Gastrocnemius medialis (tissue), 4 donors: ENCODE data around the gene SMIM28.
"Not testable (repeated sequence)": the region's sequence is repeated elsewhere in the genome, so short reads cannot be mapped to it uniquely, and the experiment has no call there.

Experiments
- POLR2A ChIP-seq, 2 donors: fragments of 450-650 bp; IDR thresholded peaks; one replicate each; pipeline ENCODE4 v1.6.1; 2017; ENCODE audit warnings: antibody characterized with exemption in 2 of 2, mild to moderate bottlenecking in 2 of 2, moderate library complexity in 2 of 2
- TF ChIP-seq, protein P1 (sequence below), 5 experiments: fragments of 450-650 bp in 3 of 5; fragments of 200-600 bp in 2 of 5; sonication (generic) in 2 of 5; IDR thresholded peaks in 4 of 5; conservative IDR thresholded peaks in 1 of 5; 1 replicate in 4 of 5; 2 replicates in 1 of 5; pipeline ENCODE4 v1.5.1; 2016 to 2019; ENCODE audit warnings: antibody characterized with exemption in 5 of 5, mild to moderate bottlenecking in 3 of 5, moderate library complexity in 3 of 5

DNA sequence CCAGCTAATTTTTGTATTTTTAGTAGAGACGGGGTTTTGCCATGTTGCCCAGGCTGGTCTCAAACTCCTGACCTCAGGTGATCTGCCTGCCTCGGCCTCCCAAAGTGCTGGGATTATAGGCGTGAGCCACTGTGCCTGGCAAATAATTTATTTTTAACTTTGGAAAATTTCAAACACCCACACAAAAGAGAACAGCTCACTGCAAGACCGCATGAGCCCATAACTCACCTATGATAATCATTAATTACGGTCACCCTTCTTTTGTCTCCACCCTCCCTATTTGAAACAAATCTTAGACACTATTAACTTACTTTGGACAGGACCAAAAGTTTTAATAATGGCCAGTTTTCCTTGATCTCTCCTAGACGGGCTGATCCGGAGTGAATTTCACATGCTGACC lies 47.6 kb downstream of the SMIM28 start:
- not testable (repeated sequence) for TF ChIP-seq POLR2A (IDR thresholded peaks at IDR 0.05)
- TF ChIP-seq, protein P1, sequence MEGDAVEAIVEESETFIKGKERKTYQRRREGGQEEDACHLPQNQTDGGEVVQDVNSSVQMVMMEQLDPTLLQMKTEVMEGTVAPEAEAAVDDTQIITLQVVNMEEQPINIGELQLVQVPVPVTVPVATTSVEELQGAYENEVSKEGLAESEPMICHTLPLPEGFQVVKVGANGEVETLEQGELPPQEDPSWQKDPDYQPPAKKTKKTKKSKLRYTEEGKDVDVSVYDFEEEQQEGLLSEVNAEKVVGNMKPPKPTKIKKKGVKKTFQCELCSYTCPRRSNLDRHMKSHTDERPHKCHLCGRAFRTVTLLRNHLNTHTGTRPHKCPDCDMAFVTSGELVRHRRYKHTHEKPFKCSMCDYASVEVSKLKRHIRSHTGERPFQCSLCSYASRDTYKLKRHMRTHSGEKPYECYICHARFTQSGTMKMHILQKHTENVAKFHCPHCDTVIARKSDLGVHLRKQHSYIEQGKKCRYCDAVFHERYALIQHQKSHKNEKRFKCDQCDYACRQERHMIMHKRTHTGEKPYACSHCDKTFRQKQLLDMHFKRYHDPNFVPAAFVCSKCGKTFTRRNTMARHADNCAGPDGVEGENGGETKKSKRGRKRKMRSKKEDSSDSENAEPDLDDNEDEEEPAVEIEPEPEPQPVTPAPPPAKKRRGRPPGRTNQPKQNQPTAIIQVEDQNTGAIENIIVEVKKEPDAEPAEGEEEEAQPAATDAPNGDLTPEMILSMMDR (IDR thresholded peaks at IDR 0.05 in 4 of 5, conservative IDR thresholded peaks at IDR 0.05 in 1 of 5): not testable (repeated sequence)
